Activated CD4-positive, alpha-beta T cell treated with anti-CD3 and anti-CD28 coated beads, Interleukin-2, amount 50 U/mL, for 1 hour (primary cell): ENCODE measurements around the gene PCNX4.

Source experiments
- DNase-seq: peaks from one replicate; pipeline ENCODE4 v3.0.0-alpha.2; 2020

The PCNX4 gene

DNA sequence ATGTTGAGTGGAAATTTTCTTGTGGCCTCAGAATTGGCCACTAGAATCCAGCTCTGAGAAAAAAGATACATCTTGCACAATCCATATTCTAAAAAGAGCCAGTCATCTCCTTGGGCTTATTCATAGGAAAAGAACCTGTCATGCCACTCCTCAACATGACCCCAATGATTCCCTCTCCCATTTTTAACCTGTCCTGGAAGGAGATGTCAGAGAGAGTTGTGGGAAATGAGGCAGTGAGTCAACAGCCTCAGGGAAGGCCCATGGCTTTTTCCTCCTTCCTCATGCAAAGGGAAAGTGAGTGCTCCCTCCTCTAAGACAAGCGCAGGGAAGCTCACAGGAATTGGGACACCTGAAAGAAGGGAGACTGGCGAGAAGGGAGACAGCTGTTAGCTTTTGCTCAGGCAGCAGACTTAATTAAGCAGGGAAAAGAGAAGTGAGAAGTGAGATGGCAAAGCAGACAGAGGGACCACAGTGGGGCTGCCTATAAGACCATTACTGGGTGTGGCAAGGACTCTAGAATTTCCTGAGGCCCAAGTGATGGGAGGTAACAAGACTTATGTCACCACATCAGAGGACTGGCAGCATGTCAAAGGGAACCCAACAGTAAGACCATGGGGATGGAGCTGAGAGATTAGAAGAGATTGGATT lies 83.7 kb downstream of the PCNX4 start:
- DNase-seq = no peak

DNA sequence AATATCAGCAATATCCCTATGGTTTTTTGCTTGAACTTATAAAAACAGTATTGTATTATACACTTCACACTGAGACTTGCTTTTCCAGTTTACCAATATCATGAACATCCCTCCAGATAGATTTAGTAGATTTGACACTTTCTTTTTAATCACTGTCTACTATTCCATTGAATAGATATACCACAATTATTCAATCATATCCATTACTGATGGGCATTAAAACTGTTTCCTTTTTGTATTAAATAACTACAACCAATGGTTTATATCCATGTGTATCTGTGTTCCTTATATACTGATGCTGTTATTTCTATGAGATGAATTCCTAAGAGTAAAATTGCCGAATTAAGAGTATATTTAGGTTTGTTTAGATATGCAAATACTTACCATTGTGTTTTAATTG lies 86.4 kb downstream of the PCNX4 start:
- no peak for DNase-seq

DNA sequence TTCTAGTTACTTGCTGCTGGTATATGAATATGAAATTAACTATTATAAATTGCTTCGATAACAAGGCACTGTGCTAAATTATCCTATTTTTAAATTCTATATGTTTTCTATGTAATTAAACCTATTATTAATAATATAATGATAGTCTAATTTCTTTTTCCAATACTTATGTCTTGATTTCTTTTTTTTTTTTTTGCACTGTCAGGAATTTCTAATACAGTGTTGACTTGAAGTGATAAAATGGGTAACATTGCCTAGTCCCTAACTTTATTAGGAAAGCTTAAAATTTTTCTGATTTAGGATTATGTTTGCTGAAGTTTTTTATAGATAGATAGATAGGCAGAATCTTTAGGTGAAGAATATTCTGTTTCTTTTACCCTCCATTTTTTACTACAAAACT lies 87.1 kb downstream of the PCNX4 start:
- DNase-seq = no peak

DNA sequence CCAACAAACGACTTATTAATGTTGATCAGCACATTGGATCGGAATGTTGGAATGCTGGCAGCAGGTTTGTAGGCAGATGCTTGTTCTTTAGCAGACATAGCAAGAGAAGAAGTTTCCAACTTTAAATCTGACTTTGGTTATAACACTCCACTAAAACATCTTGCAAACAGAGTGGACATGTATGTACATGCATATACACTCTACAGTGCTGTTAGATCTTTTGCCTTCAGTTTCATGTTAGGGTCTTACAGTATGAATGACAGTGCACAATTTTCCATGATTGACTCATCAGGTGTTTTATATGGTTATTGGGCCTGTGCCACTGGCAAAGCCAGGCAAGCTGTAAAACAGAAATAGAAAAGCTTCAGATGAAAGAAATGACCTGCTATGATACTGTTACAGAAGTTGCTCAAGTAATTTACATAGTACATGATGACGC lies 87.7 kb downstream of the PCNX4 start:
- no peak for DNase-seq

DNA sequence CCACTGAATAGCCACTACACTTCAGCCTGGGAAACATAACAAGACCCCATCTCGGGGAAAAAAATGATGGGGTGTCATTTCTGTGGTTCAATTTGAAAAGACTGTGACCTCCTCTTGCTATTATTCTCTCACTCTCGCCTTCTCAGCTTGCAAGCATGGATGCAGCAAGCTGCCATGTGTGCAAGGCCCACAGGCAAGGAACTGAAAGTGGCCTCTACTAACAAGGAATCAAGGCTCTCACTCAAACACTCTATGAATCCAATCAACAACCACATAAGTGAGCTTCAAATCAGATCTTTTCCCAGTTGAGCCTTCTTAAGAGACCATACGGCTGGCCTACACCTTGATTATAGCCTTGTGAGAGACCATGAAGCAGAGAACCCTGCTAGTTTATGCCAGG lies 91.4 kb downstream of the PCNX4 start:
- DNase-seq = no peak

DNA sequence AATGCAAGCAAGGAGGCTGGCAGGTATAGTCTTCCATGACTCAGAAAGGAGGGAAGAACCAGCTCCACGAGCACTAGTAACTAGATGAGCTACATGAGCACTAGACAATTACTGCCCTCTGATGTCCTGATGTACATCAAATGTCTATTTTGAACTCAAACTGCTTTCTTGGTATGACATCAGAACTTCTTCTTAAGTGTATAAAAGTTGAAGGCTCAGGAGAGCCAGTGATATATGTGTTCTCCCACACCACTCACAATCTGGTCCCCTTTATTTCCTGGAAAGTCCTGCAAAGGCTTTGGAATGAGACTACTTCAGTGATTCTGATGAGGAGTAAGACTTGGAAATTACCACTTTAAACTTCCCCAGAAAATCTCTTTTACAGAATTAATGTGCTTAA lies 92.0 kb downstream of the PCNX4 start:
- no peak for DNase-seq

DNA sequence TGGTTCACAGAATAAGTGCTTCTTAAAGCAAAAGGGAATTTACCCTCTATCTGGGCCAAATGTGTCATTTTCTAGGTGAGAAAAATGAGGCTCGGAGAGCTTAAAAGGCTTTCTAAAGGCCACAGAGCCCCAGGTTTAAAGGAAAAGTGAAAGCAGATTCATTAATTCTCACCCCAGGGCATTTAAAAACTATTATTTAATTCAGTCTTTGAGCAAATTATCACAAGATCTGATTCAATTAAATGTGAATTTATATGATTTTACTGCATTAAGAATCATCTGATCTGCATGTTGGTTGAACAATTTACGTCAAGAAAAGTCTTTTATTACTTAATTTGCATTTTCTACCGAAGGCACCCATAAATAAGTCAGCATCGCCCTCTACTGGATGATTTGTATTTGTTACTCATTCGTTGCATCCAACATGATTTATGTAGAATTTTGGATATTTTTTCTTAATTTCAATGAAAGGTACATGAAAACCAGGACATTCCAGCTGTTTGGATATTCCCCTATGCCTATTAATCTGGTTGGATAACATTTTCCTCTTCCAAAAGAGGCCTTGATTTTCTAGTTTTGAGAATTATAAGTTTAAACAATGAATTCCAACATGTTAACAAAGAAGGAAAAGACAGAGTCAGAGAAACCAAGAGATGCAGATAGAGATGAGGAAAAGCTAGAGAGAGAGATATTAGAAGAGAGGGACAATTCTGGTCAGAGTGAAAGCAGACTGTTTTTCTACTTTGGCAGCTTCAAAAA lies 92.6 kb downstream of the PCNX4 start:
- no peak for DNase-seq

DNA sequence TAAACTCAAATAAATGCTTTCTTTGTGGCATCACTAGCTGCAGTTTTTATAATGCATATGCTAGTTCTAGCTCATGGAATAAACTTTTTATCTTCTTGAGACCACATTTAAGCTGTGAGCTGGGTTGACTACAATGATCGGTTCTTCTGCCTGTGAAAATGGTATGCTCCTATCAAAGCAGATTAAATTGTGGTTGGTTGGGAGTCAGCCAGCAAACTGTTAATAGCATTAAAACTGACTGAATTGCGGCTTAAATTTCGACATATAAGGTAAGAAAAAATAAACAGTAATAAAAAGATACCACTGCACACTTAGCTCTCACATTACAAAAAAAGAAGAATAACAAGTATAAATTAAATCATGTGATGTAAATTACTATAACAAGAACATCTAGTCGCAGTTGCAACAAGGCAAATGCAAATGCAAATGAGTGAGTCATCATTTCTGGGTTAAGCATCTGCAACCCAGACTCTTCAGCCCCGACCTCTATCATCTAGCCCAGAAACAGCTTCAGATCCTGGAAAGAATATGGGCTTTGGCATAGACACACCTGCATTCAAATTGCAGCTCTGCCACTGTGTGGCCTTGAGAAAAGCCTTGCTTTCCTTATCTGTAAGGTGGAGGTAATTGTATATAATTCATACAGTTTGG lies 93.3 kb downstream of the PCNX4 start:
- DNase-seq = no peak

DNA sequence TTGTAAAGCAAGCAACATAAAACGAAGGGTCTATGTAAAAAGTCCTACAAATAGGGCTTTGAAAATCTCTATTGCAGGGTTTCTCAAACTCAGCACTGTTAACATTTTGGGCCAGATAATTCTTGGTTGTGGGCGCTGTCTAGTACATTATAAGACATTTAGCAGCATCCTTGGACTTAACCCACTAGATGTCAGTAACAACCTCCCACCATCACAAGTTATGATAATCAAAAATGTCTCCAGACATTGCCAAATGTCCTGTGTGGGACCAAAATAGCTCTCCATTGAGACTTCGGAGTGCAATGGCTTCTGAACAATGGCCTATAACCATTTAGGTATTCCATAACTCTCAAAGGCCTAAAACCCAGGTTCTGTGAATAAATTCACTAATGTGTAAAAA lies 96.4 kb downstream of the PCNX4 start:
- DNase-seq = no peak

DNA sequence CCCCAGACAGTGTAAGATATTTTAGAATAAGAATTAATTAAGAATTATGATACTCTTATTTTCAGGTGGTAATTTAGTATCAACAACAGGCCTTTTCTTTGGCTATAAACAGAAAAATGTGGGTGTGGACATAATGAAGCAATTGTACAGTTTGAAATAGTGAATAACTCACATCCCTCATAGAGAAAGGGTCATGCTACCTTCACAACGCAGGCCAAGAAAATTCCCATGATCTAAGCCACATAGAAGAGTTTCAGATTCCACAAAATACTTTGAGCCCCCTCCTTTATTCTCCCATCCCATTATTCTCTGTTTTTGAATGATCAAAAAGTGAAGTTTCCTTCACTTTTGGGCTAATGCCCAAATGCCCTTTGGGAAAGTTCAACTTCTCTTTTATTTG lies 97.0 kb downstream of the PCNX4 start:
- DNase-seq = no peak

DNA sequence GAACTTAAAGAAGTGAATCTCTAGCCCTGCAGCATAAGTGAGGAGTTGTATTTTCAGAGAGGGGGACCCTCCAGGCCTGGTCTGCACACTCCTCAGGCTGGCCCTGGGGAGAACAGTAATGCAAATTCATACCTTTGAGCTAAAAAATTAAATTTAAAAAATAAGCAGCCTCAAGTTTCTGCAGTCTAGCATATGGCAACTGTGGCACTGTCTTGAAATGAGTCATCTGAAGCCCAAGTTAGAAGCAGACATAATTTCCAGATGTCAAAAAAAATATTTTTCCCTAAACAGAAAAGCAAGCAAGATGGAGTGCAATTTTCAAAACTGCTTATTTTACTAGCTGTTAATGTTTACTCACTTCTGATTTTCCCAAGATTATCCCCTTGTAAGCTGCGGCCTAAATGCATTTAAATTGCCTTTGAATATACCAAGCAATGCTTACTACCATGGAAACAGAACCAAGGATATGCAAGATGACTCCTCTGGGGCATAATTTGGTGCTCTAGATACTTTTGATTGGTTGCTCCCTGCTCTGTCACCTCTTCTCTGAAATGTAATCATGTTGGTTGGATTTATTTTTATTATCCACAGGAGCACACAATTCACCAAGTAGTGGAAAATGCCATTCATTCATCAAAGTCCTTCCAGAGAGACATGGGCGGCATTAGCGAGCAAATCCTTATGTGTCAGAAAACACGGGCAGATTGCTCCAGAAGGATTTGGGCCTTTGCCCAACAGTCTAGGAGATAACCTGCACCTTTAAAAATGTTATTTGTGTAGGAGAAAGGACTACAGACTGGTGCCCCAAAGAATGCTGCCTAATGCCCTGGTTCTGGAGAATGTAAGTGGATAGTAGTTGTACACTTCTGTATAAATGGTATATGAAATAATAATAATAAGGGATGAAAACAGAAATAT lies 98.5 kb downstream of the PCNX4 start:
- DNase-seq = no peak

DNA sequence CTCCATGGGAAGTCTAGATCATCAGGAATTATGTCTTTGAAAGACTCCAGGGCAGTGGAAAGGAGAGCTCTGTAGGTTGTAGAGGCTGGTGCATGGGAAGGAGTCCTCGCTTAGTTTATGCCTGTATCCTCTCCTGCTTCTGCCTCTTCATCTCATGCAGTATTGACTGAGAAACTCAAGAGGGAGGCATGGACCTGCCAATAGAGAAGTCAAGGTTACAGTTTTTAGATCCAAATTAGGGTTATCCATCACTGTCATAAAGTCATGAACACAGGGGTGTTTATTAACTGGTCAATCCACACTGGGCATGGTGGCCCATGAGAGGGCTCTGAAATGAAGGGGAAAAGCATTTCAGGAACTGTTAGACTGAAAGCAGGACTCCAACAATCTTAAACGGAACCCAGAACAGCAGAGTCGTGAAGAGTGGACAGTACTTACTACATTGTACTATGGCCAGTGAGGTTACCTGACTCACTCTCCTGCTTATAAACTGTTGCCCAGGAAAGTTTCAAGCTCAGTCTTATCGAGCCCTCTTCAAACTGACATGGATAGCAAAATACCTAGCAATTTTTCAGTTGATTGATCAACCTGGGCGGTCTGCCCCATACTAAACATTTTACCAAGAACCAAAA lies 103.6 kb downstream of the PCNX4 start:
- no peak for DNase-seq

DNA sequence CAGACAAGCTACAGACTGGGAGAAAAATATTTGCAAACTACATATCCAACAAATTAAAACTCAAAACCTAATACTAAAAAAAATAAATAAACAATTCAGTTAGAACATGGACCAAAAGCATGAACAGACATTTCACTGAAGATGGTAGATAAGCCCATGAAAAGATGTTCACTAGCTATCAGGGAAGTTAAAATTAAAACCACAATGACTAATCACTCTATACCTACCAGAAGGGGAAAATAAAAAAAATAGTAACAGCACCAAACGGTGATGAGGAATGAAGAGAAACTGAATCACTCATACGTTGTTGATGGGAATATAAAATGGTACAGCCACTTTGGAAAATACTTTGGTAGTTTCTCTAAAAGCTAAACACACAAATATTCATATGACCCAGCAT lies 104.6 kb downstream of the PCNX4 start:
- DNase-seq = no peak

DNA sequence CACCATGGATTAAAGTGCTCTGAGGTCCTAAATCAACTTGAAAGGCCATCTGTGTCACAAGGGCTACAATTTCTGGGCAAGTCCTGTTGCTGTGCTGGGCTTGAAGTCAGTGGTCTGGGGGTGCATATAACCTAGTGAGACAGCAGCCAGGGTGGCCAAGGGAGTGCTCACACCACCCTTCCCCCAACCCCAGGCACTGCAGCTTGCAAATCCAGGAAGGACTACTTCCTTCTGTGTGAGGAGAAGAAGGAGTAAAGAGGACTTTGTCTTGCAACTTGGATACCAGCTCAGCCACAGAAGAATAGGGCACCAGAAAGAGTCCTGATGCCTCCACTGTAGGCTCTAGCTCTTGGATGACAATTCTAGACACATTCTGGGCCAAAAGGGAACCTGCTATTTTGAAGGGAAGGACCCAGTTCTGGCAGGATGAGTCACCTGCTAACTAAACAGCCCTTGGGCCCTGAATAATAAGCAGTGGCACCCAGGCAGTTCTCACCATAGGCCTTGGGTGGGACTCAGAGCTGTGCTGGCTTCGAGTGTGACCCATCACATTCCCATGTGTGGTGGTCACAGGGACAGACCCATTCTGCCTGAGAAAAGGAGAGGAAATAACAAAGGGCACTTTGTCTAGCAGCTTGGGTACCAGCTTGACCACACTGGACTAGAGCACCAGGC lies 106.0 kb downstream of the PCNX4 start:
- no peak for DNase-seq

DNA sequence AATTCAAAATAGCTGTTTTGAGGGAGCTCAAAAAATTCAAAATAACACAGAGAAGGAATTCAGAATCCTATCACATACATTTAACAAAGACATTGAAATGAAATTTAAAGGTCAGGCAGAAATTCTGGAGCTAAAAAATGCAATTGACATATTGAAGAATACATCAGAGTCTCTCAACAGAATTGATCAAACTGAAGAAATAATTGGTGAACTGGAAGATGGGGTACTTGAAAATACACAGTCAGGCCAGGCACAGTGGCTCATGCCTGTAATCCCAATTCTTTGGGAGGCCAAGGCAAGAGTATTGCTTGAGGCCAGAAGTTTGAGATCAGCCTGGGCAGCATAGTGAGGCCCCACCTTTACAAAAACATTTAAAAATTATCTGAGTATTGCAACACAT lies 107.6 kb downstream of the PCNX4 start:
- no peak for DNase-seq

DNA sequence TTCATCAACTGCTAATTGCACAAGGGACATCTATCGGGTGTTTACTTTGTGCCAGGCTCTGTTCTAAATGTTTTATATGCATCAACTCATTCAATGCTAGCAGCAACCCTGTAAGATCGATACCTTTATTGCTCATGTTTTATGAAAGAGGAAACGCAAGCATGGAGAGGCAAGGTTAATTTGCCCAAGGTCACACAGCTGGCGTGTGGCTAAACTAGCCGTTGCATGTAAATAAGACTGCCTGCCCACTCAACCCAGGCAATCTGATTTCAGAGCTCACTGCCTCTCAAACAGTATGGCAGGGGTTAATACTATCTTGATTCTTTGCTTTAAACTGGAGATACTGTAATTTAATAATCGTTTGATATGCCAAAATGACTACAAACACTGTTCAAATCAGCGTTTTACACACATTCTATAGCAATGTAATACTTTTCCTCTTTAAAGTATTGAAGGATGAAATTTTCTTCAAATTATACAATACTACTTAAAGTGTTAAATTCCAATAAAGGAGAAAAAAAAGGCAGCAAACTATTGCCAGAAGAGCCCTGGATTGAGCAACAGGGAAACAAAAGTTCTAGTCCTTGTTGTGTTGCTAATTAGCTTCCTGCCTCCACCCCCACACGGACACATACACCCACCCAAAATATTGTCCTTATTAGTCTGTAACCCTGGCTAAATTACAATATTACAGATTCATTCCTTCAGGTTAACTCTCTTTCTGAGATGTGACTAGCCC lies 112.5 kb downstream of the PCNX4 start:
- DNase-seq = no peak

DNA sequence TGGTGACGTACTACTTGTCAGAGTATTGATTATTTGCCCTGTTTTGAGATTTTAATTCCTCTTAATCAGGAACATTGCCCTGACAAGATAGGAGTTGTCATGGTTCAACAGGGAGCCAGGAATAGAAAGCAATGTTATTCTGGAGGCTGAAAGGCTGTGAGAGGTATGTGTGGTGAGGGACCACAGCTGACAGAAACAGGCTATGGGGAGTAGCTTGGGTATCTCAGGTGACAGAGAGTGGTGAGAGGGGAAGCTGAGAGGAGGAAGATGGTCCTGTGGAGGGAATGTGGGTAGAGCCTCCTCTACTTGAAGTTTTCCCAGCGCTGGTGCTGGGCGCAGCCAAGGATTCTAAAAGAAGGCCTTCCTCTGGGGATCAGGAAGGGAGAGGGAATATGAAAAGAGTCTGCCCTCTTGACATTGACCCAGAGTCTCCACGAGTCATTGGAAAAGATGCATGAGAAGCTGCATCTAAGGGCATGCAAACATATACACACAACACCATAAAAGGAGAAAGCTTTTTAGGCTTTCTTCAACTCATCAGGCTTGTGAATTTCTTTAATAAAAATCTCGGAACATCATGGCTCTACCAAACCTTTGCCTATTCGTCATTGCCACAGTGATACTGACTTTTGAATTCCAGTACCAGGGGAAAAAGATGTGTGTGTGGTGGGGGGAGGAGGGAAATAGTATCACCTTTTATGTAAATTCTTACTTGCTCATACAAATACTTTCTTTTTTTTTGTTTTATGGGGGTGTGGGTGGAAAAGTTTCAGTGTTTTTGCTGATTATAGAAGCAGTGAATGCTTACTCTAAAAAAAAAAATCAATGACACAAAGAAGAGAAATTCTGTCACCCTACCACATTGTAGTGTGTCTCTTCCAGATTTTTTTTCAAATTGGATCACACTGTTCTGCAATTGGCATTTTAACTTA lies 113.4 kb downstream of the PCNX4 start:
- DNase-seq = no peak

DNA sequence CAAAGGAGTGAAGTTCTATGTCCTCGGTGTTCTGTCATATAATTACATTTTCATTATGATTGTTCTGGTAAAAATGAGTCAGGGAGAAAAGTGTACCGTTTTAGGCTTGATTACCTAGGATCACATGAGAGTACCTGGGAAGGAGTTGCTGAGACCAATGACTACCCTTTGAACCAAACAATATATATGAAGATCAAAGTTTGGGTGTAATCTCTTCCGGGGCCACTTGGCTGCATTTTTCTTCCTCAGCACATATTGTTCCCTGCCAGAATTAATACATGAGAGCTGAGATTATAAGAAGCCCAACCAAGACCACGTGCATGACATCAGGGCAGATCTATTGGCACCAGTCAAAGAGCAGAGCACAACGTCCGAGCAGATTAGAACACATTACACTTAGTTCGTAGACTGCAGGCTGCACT lies 114.5 kb downstream of the PCNX4 start:
- no peak for DNase-seq

DNA sequence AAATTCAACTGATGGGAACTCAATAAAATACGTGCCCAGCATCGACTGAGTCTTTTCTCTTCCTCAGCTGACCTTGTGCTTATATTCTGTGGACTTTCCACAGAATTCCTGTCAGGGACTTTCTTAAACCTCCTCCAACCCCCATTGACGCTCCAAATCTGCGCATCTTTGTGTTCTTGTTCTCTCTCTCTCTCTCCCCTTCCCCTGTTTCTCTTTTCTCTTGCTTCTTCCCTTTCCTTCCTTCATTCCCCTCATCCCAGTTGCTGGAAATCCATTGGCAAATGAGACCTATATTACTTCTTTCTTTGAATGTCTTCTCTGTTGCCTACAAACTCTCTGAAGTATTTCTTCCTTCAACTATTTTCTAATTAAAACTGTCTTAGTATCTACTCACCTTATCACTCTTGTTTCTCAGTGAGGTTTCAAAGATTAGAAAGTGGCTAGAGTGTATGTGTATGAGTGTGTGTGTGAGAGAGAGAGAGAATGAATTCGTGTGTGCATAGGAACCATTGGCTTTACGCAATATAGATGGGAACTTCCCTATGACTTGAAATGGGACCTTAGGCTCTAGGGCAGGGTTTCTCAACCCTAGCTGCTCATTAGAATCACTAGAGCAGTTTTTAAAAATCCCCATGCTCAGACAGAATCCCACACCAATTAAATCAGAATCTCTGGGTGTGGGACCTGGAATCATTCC lies 115.3 kb downstream of the PCNX4 start:
- DNase-seq = no peak

DNA sequence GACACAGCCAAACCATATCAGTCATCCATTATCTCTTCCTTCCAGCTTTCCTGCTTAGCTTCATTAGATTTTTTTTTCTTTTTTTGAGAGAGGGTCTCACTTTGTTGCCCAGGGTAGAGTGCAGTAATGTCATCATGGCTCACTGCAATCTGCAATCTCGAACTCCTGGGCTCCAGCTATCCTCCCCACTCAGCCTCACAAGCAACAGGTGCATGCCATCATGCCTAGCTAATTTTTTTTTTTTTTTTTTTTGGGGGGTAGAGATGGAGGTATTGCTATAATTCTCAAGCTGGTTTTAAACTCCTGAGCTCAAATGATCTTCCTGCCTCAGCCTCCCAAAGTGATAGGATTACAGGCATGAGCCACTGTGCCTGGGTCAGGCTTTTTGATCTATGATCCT lies 119.0 kb downstream of the PCNX4 start:
- DNase-seq = no peak
